Right lung (tissue), 5 donors: ENCODE results near the gene RABL6. TPM values are rescaled to one million over a fixed set of nuclear protein-coding genes. Genes with fewer than 3 reads are reported as not detected.

Experiments
- DNase-seq, 2 donors: peaks; one replicate each; pipeline ENCODE4 v3.0.0-alpha.2; 2013
- polyA plus RNA-seq, 5 donors: library from polyadenylated mRNA; unstranded; fragments of 120-200 nt; gene quantifications; one replicate each; pipeline versions ENCODE4 v1.2.1 to v1.2.3, GENCODE V29; 2013; ENCODE audit warnings: inconsistent platforms in 1 of 5, low replicate concordance in 1 of 5; ENCODE audit not compliant: insufficient read length in 5 of 5, insufficient read depth in 1 of 5

The RABL6 gene
- polyA plus RNA-seq, 5 donors, result 46.3 to 79.6 (median 54.0) TPM

DNA sequence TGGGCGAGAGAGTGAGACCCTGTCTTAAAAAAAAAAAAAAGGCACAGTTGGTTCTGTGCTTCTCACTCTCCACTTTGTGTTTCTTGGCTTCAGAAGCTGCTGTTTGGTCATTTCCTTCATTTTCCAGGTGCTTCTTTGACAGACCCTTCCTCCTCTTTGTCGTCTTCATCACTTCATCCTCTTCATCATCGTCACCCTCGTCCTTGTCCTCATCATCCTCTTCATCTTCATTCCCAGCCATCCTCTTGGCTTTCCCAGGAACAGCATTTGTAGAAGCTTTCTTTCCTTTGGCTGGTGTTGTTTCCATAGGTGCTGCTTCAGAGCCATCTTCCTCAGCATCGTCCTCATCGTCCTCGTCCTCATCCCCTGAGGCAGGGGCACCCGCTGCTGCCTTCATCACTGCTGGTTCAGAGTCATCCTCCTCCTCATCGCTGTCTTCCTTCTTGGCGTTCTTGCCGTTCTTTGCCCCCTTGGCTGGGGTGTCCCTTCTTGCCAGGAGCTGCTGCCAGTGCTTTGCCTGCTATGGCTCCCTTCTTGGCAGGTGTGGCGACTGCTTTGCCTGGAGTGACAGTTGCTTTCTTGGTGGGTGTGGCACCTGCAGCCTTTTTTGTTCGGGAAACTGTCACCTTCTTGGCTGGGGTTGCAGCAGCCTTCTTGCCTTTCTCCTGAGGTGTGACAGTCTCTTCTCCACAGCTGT, 7.1 kb downstream of the RABL6 start:
- no peak for DNase-seq

DNA sequence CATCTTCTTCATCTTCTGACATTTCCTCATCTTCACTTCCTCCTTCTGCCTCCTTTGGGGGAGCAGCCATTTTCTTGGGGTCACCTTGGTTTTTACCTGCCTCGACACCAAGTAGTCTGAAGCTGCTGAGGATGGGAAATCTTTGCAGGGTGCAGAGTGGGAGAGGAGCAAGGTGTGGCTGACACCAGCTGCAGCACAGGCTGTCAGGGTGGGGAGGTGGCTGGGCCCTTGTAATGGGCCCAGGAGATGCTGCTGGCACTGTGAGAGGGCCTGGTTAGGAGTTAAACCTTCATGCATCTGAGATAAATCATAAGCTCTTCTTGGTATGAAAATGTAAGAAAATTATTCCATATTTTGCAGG, 7.7 kb downstream of the RABL6 start:
- DNase-seq, result no peak

DNA sequence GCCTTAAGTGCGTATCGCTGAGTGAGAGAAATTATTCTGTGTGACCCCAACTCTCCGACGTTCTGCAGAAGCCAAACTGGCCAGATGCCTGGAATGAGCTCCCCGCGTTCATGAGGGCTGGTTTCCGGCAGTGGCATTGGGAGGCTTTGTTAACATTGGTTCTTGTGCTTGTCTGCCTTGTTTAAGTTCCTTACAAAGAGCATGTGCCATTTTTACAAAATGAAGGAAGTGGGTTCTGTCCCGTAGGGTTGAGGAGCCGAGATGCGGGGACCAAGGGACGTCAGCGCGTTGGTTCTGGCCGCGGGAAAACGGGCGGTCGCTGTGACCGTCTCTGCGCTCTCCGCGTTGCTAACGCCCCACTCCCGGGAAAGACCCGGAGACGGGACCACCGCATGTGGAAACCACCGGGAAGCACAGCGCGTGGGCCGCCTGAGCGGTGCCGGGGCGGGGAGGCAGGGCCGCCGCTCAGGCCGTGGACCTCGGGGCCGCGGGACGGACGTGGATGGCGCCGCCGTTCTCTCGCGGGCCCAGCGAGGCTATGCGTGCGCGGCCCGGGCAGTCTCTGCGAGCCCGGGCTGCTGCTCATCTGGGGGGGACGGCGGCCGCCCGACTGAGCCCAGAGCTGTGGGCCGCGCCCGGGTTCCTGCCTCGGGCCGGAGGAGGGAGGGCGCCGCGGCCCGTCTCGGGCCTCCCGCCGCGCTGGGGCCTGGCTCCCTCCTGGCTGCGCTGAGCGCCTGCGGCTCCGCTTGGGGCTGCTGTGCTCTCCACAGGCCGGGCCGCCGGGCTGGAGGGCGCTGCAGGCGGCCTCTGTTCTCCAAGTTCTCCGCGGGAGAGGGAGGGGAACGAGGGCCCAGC, 13.4 kb downstream of the RABL6 start:
- no peak for DNase-seq

DNA sequence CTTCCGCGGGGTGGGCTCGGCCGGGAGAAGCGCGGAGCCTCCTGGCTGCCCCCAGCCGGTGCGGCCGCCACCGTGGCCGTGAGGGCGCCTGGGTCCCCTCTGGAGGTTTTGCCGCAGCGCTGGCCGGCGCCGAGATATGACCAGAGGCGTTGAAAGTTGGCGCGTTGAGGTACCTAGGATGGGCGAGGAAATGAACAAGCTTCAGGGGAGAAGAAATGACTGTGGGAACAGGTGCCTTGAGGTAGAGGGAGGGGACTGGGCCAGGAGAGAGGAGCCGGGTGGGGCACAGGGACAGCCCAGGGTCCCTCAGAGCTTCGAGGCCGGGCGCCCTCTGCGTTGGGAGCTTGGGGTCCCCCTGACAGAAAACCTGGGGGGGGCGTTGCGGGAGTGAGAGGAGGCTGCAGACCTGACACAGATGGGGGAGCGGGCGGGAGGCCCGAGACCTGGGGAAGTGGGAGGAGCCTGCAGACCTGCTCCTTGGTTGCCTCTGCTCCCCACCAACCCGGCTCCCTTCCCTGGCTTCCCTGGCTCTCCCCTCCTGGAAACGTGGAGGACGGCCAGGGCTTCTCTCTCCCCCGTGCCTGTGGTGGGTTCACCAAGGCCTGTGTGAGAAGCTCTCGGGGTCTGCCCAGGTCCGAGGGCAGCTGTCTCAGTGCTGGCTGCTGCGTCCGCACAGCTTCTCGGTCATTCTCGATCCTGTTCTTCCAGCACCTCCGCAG, 14.2 kb downstream of the RABL6 start:
- no peak for DNase-seq

DNA sequence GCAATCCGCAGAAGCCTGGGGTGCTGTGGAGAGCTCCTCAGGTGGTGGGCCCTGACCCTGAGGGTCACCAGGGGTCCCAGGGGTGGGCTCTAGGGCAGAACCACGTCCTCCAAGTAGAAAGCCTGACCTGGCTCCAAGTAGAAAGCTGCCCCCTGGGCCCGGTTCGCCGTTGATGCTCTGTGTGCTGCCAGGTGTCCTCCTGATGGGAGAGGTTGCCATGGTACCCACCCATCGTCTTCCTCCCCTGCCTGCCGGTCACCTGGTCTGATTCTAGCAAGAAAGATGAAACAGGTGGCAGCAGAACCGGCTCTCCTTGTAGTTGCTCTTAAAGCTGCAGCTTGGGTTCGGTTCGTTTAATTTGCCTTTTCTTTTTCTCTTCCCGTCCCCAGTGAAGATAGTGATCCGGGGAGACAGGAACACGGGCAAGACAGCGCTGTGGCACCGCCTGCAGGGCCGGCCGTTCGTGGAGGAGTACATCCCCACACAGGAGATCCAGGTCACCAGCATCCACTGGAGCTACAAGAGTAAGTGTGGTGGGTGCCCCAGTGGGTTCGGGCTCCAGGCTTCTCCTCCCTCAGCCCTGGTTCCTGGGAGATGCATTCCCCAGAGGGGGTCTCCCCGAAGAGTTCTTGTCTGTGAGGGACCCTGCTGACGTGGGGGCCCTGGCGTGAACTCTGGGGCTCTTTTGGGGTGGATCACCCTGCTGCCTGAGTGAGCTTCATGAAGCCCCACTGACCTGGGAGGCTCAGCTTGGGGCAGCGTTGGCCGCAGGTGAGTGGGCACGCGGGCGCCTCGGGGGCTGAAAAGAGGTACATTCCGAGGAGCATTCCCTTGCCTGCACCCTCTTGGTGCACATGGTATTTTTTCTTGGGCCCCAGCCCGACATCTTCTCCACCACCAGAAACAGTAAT, 15.6 kb downstream of the RABL6 start:
- DNase-seq, result no peak

DNA sequence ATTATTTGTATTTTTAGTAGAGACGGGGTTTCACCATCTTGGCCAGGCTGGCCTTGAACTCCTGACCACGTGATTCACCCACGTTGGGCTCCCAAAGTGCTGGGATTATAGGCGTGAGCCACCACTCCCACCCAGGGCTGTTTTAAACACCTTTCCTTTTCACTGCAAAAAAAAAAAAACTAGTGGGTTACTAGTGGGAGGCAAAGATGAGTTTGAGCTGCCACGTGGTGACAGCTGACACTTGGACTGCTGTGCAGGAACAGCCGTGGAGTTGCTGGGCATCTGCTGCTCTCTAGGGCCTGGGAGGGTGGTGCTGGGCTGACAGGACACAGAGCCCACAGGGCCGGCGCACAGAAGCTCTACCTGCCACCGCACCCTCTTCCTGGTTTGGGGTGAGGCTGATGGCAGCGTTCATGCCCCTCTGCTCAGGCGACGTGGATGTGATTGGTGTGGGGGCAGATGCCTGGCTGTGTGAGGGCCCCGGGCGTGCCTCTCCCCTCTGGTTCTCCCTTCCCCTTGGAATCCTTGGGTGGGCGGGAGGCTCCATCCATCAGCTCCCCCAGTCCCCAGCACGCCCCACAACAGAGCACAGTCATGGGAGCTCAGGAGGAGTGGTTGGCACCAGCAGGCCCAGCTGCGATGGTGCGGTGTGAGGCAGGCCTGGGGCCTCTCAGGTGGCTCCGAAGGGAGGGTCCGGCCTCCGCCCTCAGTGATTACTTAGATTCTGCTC, 16.9 kb downstream of the RABL6 start:
- DNase-seq, result no peak

DNA sequence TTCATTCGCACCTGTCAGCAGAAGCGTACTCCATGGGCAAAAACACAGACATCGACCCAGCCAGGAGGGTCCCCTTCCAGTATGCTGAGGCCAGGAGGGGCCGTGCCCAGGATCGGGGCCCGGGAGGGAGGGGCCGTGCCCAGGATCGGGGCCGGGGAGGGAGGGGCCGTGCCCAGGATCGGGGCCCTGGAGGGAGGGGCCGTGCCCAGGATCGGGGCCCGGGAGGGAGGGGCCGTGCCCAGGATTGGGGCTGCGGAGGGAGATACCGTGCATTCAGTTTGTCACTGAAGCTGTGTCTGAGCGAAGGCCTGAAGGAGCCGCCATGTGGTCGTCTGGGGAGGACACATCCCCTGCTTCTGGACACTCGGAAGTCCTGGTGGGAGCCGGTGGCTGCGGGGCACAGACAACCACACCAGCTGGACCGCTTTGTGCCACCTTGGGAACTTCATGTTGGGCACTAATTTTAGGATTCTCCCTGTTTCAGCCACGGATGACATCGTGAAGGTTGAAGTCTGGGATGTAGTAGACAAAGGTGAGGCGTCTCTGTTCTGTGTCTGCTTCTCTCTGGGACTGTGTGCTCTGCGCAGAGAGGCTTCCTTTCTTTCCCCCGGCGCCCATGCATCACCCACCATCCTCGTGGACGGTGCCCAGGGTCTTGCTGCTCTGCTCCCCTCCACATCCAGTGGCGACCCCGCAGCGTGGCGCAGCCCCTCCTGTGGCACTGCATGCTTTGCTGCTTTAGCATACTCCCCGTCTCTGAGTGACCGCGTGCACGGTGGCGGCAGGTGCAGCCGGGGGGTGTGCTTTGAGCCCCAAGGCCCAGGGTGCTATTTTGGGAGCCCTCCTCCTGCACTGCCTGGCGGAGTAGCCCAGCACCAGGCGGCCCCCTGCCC, 17.8 kb downstream of the RABL6 start:
- DNase-seq, result no peak

DNA sequence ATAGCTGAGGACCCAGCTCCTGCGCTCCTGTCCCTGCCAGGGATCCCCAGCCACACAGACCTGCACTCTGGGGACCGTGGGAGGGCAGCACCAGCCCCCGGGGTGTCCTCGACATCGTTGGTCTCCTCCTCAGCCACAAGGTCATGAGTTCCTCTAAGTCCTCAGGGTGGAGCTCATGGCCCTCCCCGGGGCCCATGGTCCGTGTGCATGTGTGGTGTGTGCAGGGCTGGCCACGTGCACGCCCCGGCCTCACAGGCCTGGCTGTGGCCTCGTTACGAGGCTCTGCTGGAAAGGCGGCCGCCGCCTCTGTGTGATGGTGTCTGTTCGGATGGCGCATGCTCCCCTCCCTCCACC, 18.4 kb downstream of the RABL6 start:
- no peak for DNase-seq

DNA sequence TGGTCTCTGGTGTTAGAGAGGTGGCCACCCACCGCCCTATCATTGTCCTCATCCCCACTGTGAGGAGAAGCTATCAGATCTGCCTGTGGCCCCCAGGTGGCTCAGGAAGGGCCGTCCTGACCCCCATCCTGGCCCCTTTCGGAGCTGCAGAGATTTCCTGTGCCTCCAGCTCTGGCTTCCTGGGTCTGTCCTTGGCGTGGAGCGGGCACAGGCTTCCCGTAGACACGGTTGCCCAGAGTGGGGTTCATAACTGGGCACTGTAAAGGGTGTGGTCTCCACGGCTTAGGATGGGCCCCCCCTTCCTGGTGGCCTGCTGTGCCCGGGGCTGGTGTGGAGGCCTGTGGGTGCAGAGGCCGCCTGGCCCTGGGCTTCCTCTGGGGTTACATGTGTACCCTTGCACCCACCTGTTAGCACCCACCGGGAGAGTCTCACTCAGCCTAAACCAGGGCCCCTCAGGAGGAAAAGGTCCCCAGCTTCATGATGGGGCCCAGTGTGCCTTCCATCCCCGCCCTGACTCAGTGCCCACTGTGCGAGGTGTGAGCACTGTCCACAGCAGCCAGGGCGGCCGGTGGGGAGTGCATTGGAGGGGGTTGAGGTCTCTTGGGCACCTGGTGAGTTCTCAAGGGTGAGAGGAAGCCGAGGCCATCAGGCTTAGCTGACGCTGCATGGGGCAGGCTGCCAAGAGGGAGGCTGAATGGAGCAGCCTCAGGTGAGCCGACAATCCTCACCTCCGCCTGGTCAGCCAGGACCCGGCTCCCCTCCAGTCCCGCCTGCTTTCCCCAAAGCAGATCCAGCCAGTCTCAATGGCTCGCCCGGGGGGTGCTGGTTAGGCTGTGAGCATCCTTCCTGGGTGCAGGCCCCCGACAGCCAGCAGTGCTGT, 19.2 kb downstream of the RABL6 start:
- no peak for DNase-seq

DNA sequence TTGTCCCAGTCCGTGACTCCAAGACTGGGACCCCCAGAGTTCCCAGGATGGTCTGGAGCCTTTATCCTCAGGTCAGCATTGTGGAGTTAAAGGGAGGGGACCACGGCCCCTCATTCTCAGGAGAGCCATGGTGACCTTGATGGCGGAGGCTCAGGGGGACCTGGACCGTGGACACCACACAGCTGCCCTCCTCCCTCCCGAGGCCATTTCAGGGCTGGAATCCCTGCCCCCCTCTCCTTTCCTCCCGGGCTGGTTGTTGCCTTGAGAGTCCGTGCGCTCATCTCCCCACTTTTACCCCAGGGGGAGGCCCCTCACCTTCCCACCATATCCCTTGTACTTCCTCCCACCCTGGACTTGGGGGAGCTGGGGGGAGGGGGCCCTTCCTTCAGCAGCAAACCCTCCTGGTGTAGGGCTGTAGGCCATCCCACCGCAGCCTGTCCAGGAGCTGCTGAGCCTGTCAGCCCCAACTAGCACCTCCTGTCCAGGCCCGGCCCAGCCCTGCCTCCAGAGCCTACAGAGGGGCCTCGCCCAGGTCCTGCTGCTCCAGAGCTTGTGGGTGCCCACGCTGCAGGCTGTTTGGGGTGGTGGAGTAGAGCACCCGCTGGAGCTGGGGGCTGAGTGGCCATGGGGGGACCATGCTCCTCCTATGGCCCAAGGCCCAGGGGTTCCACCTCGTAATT, 20.2 kb downstream of the RABL6 start:
- DNase-seq, result no peak

DNA sequence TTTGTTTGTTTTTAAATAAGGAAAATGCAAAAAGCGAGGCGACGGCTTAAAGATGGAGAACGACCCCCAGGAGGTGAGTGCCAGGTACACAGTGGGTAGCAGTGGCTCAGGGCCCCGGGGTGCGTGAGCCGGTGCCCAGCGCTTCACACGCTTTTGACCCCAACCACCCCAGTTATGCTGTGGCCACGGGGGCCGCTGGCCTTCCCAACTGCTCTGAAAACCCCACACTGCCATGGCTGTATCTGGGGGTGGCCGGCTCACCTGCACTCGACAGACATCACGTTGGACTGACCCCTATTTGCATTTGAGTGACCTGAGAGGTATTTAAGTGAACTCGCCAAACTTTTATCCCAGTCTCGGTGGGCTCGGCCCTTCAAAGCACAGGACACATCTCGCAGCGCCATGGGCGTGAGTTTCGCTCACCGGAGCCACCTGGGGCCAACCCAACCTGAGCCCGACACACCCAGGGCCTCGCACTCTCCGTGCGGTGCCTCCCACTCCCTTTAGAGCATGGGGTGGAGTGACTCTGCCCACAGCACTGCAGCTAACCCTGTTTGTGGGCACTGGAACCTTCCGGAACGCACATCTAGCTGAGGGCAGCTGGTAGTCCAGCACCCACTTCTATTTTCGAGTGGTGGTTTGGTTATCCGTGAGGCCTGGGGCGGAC, 20.9 kb downstream of the RABL6 start:
- no peak for DNase-seq

DNA sequence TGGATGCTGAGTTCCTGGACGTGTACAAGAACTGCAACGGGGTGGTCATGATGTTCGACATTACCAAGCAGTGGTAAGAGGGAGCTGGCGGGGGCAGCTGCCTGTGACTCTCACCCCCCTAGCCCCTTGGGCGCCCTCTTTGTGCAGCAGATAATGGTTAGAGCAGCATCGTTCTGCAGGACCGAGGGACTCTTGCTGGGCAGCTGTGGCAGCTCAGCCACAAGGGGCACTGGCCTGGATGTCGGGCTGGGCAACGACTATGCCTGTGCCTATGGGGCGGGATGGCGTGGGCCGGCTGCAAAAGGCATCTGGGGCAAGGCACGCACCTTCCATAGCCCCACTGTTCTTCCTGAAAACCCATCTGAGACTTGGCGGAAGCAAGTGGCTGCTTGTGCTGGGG, 21.7 kb downstream of the RABL6 start:
- DNase-seq, result no peak

DNA sequence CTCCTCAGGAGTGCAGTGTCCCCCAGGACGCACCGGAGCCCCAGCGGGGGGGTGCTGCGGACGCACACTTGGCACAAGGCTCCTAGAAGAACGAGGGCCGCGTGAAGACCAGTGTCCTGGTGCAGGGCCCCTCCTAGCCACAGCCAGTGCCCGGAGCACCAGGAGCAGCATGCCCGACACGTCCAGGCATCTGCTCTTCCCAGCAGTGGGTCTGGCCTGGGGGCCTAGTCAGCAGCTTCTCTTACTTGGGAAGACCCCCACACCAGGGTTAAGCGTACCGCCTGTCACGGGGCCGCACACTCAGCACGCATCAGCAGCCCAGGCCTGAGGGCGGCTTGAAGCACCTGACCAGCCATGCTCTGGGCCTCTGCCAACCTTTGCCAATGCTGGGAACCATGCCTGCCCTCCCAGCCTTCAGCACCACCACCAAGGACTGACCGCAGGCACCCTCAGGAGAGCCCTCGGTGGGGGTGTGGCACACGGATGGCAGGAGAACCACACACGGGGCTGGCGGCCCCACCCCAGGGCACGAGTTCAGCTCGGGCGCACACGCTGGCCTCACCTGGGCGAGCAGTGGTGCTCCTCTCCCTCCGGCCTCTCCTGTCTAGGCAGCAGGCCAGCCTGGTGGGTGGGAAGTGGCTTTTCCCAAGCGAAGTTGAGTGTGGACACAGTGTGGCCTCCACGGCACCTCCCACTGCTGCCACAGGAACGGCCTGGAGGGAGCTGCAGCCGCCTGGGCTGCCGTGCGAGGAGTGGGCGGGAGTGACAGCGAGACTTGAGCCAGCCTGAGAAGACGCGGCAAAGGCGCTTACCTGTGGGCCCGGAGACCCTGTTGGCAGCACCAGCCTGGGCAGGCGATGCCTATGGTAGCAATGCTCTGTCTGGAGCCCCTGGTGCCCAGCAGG, 22.5 kb downstream of the RABL6 start:
- no peak for DNase-seq

DNA sequence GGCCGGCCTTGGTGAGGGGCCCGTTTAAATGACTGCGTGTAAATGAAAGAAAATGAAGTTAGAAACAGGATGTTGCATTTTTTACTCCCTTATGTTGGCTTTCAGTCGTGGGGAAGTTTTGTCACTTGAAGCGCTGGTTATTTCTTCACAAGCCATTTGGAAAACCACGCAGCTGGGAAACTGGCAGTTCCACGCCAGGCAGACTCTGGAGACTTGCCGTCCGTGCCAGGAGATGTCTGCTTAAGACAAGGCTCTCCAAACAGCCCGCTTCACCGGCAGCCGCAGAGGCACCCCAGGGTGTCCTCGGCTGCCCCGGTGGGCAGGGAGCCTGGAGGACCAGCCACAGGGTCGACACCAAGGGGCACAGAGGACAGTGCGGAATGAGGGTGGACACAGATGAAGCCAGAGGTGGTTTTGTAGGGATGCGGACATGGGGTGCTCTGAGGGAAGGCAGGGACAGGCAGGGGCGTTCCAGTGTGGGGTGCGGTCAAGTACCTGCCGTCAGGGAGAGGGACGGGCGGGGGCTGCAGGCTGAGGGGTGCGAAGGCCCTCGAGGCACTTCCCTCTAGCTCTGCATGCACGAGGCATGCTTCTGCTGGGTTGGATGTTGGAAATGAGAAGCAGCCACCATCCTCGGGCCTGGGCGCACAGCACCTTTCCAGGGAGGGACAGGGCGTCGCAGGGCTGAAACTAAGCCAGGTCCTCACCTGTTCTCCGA, 23.4 kb downstream of the RABL6 start:
- DNase-seq, result no peak

DNA sequence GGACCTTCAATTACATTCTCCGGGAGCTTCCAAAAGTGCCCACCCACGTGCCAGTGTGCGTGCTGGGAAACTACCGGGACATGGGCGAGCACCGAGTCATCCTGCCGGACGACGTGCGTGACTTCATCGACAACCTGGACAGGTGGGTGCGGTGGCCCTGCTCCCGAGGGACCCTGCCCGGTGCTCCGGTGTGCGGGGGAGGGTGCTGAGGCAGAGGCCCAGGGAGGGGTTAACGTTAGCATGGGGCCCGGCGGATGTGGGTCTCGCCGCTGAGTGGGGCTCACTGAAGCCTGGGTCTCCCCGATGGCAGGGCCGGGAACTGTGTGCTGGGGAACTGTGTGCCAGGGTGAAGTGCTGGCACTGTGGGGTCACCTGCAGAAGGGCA, 24.0 kb downstream of the RABL6 start:
- DNase-seq, result no peak

DNA sequence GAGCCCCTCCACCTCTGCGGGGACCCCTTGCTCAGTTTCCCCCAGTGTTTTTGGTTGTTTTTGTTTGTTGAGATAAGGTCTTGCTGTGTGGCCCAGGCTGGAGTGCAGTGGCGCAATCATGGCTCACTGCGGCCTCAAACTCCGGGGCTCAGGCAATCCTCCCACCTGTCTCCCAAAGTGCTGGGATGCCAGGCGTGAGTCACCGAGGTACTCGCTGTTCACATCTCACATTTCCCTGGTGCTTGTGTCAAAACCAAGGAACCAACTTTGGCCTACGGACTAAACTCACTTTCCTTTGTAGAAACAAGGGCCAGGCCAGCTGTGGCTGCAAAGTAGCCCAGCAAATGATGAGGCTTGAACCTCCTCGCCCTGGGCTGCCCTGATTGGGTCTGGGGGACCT, 24.8 kb downstream of the RABL6 start:
- no peak for DNase-seq
